ENCODE results near the gene RAG2.

The RAG2 gene

GRCh38 chr11:36578458-36578857, 19.6 kb downstream of the RAG2 start:
- Histone ChIP-seq H3K4me1 (ENCODE audit: control insufficient read depth in 1 of 2, insufficient read depth in 2 of 2, low read length in 2 of 2) (no peaks in the 10 kb centered on the region), H3K9me3 (ENCODE audit: control insufficient read depth in 1 of 2, low read length in 2 of 2) (no peaks in the 10 kb centered on the region), H3K4me3 (ENCODE audit: low read depth in 1 of 2, low read length in 2 of 2) (no peak overlapping the region), H3K9ac (ENCODE audit: low read depth in 1 of 2, low read length in 2 of 2) (no peak overlapping the region), H3K27ac (ENCODE audit: low read depth, low read length) (no peak overlapping the region), H3K27me3 (ENCODE audit: control insufficient read depth in 1 of 2, insufficient read depth in 2 of 2, low read length in 2 of 2) (no peaks in the 10 kb centered on the region), H3K36me3 (ENCODE audit: control insufficient read depth in 1 of 2, insufficient read depth in 2 of 2, low read length in 2 of 2) (no peaks in the 10 kb centered on the region)

GRCh38 chr11:36577859-36578258, 20.2 kb downstream of the RAG2 start:
- H3K4me1 ChIP-seq (ENCODE audit: control insufficient read depth in 1 of 2, insufficient read depth in 2 of 2, low read length in 2 of 2) = no peaks in the 10 kb centered on the region
- H3K9me3 ChIP-seq (ENCODE audit: control insufficient read depth in 1 of 2, low read length in 2 of 2) = no peaks in the 10 kb centered on the region
- no peak overlapping the region for H3K4me3 ChIP-seq (ENCODE audit: low read depth in 1 of 2, low read length in 2 of 2)
- H3K36me3 ChIP-seq (ENCODE audit: control insufficient read depth in 1 of 2, insufficient read depth in 2 of 2, low read length in 2 of 2) = no peaks in the 10 kb centered on the region
- H3K9ac ChIP-seq (ENCODE audit: low read depth in 1 of 2, low read length in 2 of 2) = no peak overlapping the region
- H3K27me3 ChIP-seq (ENCODE audit: control insufficient read depth in 1 of 2, insufficient read depth in 2 of 2, low read length in 2 of 2) = no peaks in the 10 kb centered on the region
- no peak overlapping the region for H3K27ac ChIP-seq (ENCODE audit: low read depth, low read length)

GRCh38 chr11:36577373-36577772, 20.7 kb downstream of the RAG2 start:
- H3K27me3 ChIP-seq (ENCODE audit: control insufficient read depth in 1 of 2, insufficient read depth in 2 of 2, low read length in 2 of 2) = no peaks in the 10 kb centered on the region
- no peak overlapping the region for H3K27ac ChIP-seq (ENCODE audit: low read depth, low read length)
- H3K36me3 ChIP-seq (ENCODE audit: control insufficient read depth in 1 of 2, insufficient read depth in 2 of 2, low read length in 2 of 2) = no peaks in the 10 kb centered on the region
- no peak overlapping the region for H3K9ac ChIP-seq (ENCODE audit: low read depth in 1 of 2, low read length in 2 of 2)
- no peaks in the 10 kb centered on the region for H3K9me3 ChIP-seq (ENCODE audit: control insufficient read depth in 1 of 2, low read length in 2 of 2)
- no peaks in the 10 kb centered on the region for H3K4me1 ChIP-seq (ENCODE audit: control insufficient read depth in 1 of 2, insufficient read depth in 2 of 2, low read length in 2 of 2)
- H3K4me3 ChIP-seq (ENCODE audit: low read depth in 1 of 2, low read length in 2 of 2) = no peak overlapping the region

GRCh38 chr11:36574486-36574885, 23.6 kb downstream of the RAG2 start:
- Histone ChIP-seq H3K27me3 (ENCODE audit: control insufficient read depth in 1 of 2, insufficient read depth in 2 of 2, low read length in 2 of 2) (no peaks in the 10 kb centered on the region), H3K36me3 (ENCODE audit: control insufficient read depth in 1 of 2, insufficient read depth in 2 of 2, low read length in 2 of 2) (no peaks in the 10 kb centered on the region), H3K4me3 (ENCODE audit: low read depth in 1 of 2, low read length in 2 of 2) (no peak overlapping the region), H3K9me3 (ENCODE audit: control insufficient read depth in 1 of 2, low read length in 2 of 2) (no peaks in the 10 kb centered on the region), H3K9ac (ENCODE audit: low read depth in 1 of 2, low read length in 2 of 2) (no peak overlapping the region), H3K4me1 (ENCODE audit: control insufficient read depth in 1 of 2, insufficient read depth in 2 of 2, low read length in 2 of 2) (no peaks in the 10 kb centered on the region), H3K27ac (ENCODE audit: low read depth, low read length) (no peak overlapping the region)

- H3K27ac ChIP-seq (ENCODE audit: low read depth, low read length) = no peak overlapping the region
- H3K27me3 ChIP-seq (ENCODE audit: control insufficient read depth in 1 of 2, insufficient read depth in 2 of 2, low read length in 2 of 2) = no peaks in the 10 kb centered on the region
- no peaks in the 10 kb centered on the region for H3K9me3 ChIP-seq (ENCODE audit: control insufficient read depth in 1 of 2, low read length in 2 of 2)
- peaks cover 4 to 5% of the 10 kb centered on the region in 2 donors for H3K4me1 ChIP-seq (ENCODE audit: control insufficient read depth in 1 of 2, insufficient read depth in 2 of 2, low read length in 2 of 2)
- no peak overlapping the region for H3K9ac ChIP-seq (ENCODE audit: low read depth in 1 of 2, low read length in 2 of 2)
- H3K36me3 ChIP-seq (ENCODE audit: control insufficient read depth in 1 of 2, insufficient read depth in 2 of 2, low read length in 2 of 2) = no peaks in the 10 kb centered on the region
- no peak overlapping the region for H3K4me3 ChIP-seq (ENCODE audit: low read depth in 1 of 2, low read length in 2 of 2)
Observed at GRCh38 chr11:36569095-36569494, 28.9 kb downstream of the RAG2 start.

GRCh38 chr11:36567694-36568093, 30.3 kb downstream of the RAG2 start, which contains the start of gene RAG1:
TSS of gene RAG1 (plus strand) at chr11:36568007. CDS start at chr11:36573305, 5,298 bp downstream.
- Histone ChIP-seq H3K9me3 (ENCODE audit: control insufficient read depth in 1 of 2, low read length in 2 of 2) (no peaks in the 10 kb centered on the region), H3K36me3 (ENCODE audit: control insufficient read depth in 1 of 2, insufficient read depth in 2 of 2, low read length in 2 of 2) (no peaks in the 10 kb centered on the region), H3K4me3 (ENCODE audit: low read depth in 1 of 2, low read length in 2 of 2) (no peak within 1 kb of the TSS), H3K4me1 (ENCODE audit: control insufficient read depth in 1 of 2, insufficient read depth in 2 of 2, low read length in 2 of 2) (peaks cover 4 to 5% of the 10 kb centered on the region in 2 donors), H3K27ac (ENCODE audit: low read depth, low read length) (no peak within 1 kb of the TSS), H3K27me3 (ENCODE audit: control insufficient read depth in 1 of 2, insufficient read depth in 2 of 2, low read length in 2 of 2) (no peaks in the 10 kb centered on the region), H3K9ac (ENCODE audit: low read depth in 1 of 2, low read length in 2 of 2) (no peak within 1 kb of the TSS)

- no peak overlapping the region for H3K4me3 ChIP-seq (ENCODE audit: low read depth in 1 of 2, low read length in 2 of 2)
- no peak overlapping the region for H3K9ac ChIP-seq (ENCODE audit: low read depth in 1 of 2, low read length in 2 of 2)
- H3K36me3 ChIP-seq (ENCODE audit: control insufficient read depth in 1 of 2, insufficient read depth in 2 of 2, low read length in 2 of 2) = no peaks in the 10 kb centered on the region
- no peaks in the 10 kb centered on the region for H3K9me3 ChIP-seq (ENCODE audit: control insufficient read depth in 1 of 2, low read length in 2 of 2)
- H3K27me3 ChIP-seq (ENCODE audit: control insufficient read depth in 1 of 2, insufficient read depth in 2 of 2, low read length in 2 of 2) = no peaks in the 10 kb centered on the region
- peaks cover 4 to 5% of the 10 kb centered on the region in 2 donors for H3K4me1 ChIP-seq (ENCODE audit: control insufficient read depth in 1 of 2, insufficient read depth in 2 of 2, low read length in 2 of 2)
- H3K27ac ChIP-seq (ENCODE audit: low read depth, low read length) = no peak overlapping the region
Observed at GRCh38 chr11:36566407-36567053, 31.5 kb downstream of the RAG2 start.

GRCh38 chr11:36565031-36565610, 32.9 kb downstream of the RAG2 start:
- H3K4me1 ChIP-seq (ENCODE audit: control insufficient read depth in 1 of 2, insufficient read depth in 2 of 2, low read length in 2 of 2) = peaks cover 4 to 5% of the 10 kb centered on the region in 2 donors
- peak overlapping the region; percentile 60 to 67 for H3K4me3 ChIP-seq (ENCODE audit: low read depth in 1 of 2, low read length in 2 of 2)
- no peaks in the 10 kb centered on the region for H3K36me3 ChIP-seq (ENCODE audit: control insufficient read depth in 1 of 2, insufficient read depth in 2 of 2, low read length in 2 of 2)
- H3K9ac ChIP-seq (ENCODE audit: low read depth in 1 of 2, low read length in 2 of 2) = no peak overlapping the region
- H3K27me3 ChIP-seq (ENCODE audit: control insufficient read depth in 1 of 2, insufficient read depth in 2 of 2, low read length in 2 of 2) = no peaks in the 10 kb centered on the region
- no peak overlapping the region for H3K27ac ChIP-seq (ENCODE audit: low read depth, low read length)
- H3K9me3 ChIP-seq (ENCODE audit: control insufficient read depth in 1 of 2, low read length in 2 of 2) = no peaks in the 10 kb centered on the region

GRCh38 chr11:36564376-36565030, 33.5 kb downstream of the RAG2 start:
- H3K27me3 ChIP-seq (ENCODE audit: control insufficient read depth in 1 of 2, insufficient read depth in 2 of 2, low read length in 2 of 2) = no peaks in the 10 kb centered on the region
- no peak overlapping the region for H3K27ac ChIP-seq (ENCODE audit: low read depth, low read length)

More at GRCh38 chr11:36564376-36565030, 33.5 kb downstream of the RAG2 start:
- no peaks in the 10 kb centered on the region for H3K9me3 ChIP-seq (ENCODE audit: control insufficient read depth in 1 of 2, low read length in 2 of 2)
- no peaks in the 10 kb centered on the region for H3K36me3 ChIP-seq (ENCODE audit: control insufficient read depth in 1 of 2, insufficient read depth in 2 of 2, low read length in 2 of 2)
- H3K4me1 ChIP-seq (ENCODE audit: control insufficient read depth in 1 of 2, insufficient read depth in 2 of 2, low read length in 2 of 2) = peaks cover 4 to 5% of the 10 kb centered on the region in 2 donors
- peak overlapping the region in 1 of 2 donors; percentile 48 for H3K9ac ChIP-seq (ENCODE audit: low read depth in 1 of 2, low read length in 2 of 2)
- H3K4me3 ChIP-seq (ENCODE audit: low read depth in 1 of 2, low read length in 2 of 2) = peak overlapping the region; percentile 60 to 67
